AML-193 (cell line): ENCODE data around the gene PGK1.
"Not testable (repeated sequence)": the region's sequence is repeated elsewhere in the genome, so short reads cannot be mapped to it uniquely, and the experiment has no call there.

ENCODE experiments used
- DNase-seq, 2 experiments: peaks; one replicate each; lab custom pipeline; 2025; lab: John Stamatoyannopoulos, UW

PGK1 gene

DNA sequence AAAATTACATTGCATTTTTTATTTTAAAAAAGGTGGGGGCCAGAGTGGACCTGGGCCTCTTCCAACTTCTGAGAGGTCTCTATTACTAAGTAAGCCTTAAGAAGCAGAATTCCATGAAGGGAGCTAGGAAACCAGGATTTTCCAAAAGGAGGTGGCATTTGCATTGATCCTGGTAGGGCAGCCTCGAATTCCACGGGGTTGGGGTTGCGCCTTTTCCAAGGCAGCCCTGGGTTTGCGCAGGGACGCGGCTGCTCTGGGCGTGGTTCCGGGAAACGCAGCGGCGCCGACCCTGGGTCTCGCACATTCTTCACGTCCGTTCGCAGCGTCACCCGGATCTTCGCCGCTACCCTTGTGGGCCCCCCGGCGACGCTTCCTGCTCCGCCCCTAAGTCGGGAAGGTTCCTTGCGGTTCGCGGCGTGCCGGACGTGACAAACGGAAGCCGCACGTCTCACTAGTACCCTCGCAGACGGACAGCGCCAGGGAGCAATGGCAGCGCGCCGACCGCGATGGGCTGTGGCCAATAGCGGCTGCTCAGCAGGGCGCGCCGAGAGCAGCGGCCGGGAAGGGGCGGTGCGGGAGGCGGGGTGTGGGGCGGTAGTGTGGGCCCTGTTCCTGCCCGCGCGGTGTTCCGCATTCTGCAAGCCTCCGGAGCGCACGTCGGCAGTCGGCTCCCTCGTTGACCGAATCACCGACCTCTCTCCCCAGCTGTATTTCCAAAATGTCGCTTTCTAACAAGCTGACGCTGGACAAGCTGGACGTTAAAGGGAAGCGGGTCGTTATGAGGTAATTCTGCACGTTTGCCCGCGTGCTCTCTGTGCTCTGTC, at the start of gene PGK1:
TSS of gene PGK1 (plus strand) at position 626 of the 824 bp plus-strand sequence. CDS start at position 719, 93 bp downstream.
- DNase-seq: peak; percentile 84

DNA sequence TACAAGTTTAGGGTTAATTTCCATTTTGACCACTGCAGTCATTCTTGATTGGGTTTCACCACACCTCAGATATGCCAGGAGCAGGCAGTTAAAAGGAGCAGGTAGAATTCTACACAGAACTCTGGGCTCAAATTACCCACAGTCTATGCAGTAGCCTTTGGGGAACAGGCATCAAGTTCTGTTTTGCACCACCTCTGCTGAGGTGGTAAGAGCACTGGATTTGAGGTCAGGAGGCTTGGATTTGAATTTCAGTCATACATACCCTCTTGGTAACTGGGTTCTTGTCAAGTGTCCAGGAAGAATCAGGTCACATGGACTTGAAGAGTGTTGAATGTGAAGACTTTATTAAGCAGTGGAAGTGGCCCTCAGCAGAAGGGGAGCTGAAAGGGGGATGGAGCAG, 40.4 kb upstream of the PGK1 start:
- DNase-seq: no peak

DNA sequence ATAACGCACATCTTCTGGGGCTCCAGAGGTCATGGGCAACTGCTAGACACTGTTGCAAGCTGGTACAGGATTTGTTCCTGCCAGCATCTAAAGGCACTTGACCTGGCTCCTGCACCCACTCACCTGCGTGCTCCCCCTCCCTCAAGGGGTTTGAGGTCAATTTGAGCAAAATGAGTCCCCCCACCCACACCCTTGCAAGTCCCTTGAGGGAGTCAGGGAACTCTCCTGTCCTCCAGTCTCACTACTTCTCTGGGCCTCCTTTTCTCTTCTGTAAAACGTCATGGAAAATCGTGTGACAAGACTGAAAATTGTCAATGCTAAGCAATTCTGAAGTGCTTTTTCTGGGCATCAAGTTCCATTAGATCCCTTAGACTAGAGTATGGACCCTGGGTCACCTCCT, 39.9 kb upstream of the PGK1 start:
- DNase-seq: no peak

DNA sequence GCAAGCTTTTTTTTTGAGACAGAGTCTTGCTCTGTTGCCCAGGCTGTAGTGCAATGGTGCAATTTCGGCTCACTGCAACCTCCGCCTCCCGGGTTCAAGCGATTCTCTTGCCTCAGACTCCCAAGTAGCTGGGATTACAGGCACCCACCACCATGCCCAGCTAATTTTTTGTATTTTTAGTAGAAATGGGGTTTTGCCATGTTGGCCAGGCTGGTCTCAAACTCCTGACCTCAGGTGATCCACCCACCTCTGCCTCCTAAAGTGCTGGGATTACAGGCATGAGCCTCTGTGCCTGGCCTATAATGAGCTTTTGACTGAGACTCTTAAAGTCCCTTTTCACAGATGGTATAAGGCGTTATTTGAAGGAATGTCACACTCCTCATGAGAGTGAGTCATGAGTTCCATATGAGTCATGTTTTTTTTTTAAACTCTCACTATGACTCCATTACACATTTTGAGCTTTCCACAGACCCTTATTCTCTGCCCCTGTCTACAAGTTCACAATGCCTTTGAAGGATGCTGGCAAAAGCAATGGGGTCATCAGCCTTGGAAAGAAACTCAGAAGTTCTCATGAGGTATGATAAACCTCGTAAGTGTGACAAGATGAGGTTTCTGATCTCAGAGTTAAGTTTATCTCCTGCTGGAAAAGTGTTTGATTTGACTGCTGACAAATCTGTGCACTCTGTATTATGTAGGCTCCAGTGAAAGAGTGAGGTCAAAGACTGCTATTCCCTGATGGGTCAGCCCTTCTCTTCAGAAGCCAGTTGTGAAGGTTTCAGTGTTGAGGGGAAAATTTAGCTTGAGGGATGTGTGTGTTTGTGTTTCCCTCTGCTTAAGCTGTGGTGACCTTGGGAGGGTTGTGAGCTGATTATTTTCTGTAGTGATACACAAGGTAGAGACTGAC, 39.1 kb upstream of the PGK1 start:
- not testable (repeated sequence) for DNase-seq

DNA sequence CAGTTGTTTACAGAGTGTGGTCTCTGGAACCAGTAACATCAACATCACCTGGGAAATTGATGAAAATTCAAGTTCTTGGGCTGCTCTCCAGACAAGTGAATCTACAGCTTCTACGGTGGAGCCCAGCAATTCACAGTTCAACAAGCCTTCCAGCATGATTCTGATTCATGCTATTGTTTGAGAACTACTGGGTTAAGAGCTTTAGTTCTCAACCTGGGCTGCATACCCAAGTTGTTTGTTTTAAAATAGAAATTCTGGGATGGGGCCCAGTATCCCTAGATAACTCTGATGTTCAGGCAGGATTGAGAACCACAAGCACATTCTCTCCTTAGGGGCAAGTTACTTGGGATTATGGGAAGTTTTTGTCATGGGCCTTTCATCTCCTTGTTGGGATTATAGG, 37.9 kb upstream of the PGK1 start:
- DNase-seq: no peak

DNA sequence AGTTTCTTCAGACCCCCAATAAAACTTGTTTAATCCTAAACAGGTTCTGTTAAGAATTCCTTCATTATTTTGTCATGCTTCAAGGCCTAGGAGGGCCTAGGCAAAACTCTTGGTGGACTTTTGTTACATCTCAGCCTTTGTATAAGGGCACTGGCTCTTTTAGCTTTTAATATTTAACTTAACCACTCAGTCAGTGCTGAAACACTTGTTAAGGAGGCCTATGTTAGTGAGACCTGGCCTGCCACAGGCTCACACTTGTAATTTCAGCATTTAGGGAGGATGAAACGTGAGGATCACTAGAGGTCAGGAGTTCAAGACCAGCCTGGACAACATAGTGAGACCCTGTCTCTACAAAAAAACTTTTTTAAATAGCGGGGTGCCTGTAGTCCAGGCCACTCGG, 32.7 kb upstream of the PGK1 start:
- no peak for DNase-seq

DNA sequence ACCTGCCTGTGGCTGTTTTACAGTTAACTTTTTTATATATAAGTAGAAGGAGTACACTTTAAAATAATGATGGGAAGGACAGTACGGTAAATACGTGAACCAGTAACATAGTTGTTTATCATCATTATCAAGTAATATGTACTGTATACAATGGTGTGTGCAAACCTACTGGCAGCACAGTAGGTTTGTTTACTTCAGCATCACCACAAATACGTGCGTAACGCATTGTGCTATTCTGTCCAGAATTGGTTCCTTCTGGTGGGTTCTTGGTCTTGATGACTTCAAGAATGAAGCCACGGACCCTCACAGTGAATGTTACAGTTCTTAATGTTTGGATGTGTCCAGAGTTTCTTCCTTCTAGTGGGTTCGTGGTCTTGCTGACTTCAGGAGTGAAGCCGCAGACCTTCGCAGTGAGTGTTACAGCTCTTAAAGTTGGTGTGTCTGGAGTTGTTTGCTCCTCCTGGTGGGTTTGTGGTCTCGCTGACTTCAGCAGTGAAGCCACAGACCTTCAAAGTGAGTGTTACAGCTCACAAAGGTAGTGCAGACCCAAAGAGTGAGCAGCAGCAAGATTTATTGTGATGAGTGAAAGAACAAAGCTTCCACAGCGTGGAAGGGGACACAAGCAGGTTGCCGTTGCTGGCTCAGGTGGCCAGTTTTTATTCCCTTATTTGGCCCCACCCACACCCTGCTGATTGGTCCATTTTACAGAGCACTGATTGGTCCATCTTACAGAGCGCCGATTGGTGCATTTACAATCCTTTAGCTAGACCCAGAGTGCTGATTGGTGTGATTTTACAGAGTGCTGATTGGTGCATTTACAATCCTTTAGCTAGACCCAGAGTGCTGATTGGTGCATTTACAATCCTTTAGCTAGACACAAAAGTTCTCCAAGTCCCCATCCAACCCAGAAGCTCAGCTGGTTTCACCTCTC, 30.6 kb upstream of the PGK1 start:
- DNase-seq: not testable (repeated sequence)

DNA sequence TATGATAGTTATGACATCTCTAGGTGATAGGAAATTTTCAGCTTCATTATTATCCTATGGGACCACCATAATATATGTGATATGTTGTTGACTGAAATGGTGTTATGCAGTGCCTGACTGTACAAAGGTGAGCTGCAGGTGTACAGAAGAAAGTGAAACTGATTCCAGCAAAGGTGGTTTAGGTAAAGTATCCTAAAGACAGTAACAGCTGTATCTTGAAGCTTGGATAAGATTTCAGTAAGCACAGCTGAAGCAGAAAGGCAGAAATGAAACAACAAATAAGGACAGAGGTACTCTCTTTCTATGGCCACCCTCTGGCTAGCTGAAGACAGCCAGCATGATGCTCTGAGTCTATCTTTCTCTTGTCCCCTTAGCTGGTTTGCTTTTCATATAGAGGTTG, 30.0 kb upstream of the PGK1 start:
- no peak for DNase-seq

DNA sequence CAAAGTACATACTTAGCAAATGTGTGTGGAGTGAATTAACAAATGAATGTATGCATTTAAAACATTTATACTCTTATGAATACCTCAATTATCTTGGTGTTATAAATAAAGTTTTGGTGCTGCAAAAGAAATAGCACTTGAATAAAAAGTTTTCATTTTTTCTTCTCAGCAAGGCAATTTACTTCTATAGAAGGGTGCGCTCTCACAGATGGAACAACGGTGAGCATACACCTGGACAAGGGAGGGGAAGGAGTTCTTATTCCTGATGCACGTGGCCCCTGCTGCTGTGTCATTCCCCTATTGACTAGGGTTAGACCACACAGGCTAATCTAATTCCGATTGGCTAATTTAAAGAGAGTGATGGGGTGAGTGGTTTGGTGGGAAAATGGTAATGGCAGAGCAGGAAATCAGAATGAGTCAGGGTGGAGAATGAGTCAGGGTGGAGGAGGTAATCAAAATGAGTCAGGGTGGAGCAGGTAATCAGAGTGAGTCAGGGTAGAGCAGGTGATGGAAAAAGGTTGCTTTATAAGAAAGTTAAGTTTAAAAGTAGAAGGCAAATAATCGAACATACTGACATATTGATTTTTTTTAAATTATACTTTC, 28.2 kb upstream of the PGK1 start:
- DNase-seq: no peak

DNA sequence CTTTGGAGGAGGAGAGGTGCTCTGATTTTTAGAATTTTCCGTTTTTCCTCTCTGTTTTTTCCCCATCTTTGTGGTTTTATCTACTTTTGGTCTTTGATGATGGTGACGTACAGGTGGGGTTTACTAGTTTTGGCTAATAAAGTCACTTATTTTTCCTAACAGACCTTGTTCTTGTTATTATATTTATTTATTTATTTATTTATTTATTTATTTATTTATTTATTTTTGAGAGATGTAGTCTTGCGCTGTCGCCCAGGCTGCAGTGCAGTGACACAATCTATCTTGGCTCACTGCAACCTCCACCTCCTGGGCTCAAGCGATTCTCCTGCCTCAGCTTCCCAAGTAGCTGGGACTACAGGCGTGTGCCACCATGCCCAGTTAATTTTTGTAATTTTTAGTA, 22.6 kb upstream of the PGK1 start:
- not testable (repeated sequence) for DNase-seq

DNA sequence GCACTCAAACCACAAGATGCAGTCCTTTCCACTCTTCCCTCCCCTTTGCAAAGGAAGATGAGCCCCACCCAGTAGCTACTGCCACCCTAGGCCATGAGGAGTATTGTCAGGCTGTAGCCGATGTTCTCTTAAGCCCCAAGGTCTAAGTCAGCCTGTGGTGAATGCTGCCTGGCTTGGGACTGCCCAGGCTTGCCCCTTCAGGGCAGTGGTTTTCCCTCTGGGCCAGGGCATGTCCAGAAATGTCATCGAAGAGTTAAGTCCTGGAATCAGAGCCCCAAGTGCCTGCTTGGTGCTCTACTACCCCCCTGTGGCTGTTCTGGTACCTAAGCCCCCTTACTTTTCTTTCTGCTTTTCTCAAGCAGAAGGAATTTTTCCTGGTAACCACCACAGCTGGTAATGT, 11.8 kb upstream of the PGK1 start:
- peak in 1 of 2 experiments; percentile 22 for DNase-seq

DNA sequence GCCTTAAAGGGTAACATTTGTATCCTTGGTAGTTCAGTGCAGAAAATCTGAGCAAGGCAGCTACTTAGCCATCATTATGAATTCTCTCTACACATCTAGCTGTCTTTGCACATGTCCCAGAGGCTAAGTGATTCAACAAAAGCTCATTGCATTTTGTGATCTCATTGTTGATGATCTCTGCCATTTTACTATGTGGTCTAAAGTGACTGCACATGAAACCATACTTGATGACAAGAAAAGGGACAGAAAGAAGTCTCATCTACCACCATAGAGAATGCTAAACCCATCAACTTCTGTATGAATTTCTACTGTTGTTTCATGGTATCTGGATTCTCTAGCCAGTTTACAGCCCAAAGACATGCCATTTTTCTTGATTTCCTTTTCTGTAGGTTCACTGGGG, 5.9 kb upstream of the PGK1 start:
- no peak for DNase-seq

DNA sequence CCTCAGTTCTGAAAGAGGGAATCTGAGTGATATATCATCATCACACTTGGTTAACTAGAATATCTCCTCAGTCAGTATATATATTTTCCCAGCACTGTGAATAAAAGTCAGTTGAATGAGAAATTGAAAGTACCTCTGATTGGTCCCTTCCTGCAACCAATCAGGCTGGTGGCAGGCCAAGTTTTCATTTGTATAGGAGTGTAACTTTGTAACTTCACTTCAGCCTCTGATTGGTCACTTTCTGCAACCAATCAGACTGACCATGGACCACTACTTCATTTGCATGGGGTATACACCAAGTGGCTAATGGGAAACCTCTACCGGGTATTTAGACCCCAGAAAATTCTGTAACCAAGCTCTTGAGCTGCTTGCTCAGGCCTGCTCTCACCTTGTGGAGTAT, 2.0 kb upstream of the PGK1 start:
- no peak for DNase-seq

DNA sequence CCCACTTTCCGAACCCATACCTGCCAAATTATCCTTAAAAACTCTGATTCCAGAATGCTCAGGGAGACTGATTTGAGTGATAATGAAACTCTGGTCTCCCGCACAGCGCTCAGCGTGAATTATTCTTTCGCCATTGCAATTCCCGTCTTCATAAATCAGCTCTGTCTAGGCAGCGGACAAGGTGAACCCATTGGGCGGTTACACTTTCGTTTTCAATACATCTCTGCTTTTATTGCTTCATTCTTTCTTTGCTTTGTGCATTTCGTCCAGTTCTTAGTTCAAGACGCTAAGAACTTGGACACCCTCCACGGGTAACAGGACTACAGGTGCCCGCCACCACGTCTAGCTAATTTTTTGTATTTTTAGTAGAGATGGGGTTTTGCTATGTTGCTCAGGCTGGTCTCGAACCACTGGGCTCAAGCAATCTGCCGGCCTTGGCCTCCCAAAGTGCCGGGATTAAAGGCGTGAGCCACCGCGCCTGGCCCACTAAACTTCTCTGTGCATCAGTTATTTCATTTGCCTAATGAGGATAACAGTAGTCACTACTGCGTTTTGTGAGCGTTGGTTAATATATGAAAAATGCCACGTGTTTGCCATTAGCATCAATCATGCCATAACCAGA, 936 bp upstream of the PGK1 start:
- no peak for DNase-seq

DNA sequence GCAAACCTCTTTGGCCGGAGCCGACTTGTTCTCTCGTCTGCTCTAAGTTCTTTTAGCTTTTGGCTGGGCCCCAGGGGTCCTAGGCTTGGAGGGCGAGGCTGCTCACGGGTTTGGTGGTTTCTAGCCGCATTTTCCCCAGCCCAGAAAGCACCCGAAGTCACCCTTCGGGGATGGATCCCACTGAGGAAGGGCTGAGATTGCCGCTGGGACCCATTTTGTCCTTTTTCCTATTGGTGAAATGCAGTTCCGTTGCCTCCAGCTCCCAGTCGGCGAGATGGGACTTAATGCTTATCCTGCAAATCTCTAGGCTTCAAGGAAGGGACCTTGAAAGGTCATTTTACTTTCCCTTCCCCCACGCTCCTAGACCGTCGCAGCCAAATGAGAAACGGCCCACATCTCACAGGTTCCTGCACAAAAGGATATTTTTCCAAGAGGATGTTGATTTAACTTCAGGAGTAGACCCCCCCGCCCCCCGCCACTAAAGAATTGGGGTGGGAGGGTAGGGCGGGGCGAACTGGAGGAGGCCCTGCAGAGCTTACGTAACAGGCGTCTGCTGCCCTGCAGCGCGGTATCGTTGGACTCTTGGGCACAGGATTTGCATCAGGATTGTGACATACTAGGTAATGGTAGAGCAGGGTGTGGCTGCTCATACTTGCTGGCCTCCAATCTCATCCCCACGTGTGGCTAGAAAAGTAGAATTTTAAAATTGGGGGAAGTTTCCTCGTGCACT, 564 bp downstream of the PGK1 start:
- DNase-seq: peak; percentile 30 to 56

DNA sequence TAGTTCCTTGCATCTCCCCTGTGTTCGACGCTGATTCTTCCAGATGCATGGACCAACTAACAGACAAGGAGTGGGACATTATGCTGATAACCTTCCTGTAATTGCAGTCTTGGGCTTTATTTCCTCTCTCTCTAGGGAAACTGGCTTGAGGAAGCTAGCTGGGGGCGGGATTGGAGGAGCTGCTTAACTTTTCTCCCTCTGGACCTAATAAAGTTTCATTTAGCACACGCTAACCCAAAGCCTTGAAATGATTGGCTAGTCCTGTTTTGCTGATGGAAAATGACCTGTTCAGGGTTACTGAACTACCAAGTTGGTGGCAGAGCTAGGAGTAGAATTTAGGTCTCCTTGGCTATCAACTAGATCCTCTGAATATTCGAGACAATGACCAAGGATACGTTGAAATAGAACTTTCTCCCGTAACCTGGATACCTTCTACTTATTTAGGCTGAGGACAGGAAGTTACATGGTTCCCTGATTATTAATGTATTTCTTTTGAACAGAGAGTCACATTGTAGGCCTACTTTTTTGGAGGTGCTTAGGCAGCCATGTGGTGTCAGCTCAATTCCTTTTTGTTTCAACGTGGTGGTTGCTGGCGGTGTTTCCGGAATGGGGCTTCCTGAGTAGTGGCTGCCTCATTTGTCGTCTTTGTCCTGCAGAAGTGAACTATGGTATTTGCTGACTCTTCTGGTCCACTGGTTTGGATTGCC, 2.0 kb downstream of the PGK1 start:
- DNase-seq: no peak

DNA sequence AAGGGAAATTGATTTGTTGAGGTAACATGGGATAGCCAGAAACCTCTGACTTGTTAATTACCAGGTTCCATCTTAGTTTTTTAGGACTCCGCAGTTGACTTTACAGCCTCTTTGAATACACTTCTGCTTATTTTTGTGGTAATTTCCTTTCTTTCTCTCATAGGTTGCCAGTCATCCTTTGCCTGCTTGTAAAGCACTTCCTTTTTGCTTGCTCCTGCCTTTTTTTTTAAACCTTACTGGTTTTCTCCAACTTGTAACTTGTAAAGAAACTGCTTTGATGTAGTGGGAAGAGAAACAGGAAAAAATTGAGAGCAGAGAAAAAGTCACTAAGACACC, 2.6 kb downstream of the PGK1 start:
- peak; percentile 42 to 59 for DNase-seq

DNA sequence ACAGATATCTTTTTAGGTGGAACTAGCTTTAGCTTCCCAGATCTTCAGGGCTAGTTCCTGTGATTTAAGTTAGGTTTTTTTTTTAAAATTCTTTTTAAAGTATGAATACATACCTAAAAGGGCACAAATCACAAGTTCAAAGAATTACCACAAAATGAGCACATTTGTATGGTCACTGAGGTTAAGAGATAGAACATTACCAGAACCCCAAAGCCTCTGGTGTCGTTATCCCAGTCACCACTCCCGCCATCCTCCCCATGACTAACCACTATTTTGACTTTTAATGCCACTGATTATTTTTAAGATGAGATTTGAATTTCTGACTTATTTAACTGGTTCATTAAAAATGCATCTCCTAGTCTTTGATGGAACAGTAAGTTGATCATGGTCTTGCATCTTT, 5.4 kb downstream of the PGK1 start:
- DNase-seq: no peak

DNA sequence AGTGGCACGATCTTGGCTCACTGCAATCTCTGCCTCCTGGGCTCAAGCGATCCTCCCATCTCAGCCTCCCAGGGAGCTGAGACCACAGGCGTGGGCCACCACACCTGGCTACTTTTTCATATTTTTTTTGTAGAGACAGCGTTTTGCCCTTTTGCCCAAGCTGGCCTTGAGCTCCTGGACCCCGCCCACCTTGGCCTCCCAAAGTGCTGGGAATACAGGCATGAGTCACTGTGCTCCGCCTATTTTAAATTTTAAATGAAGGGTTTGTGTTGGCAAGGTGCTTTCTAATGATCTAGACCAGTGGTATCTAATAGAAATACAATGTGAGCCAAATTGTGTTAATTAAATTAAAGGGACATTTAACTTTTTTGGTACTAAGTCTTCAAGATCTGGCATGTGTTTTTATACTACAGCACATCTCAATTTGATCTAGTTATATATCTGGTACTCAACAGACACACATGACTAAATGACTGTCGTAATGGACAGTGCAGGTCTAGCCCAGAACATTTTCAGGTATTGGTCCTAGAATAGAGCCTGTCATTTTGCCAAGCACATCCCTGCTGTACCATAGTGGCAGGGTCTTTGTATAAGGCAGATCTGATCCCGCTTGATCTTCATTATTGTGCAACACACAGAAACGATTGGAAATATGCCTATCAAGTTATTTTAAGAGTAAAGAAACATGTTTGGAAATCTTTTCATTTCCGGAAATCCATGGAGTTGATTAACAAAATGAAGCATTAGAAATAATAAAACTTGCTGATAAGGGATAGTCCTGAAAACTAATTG, 7.3 kb downstream of the PGK1 start:
- no peak for DNase-seq
